Measurements from ENCODE around the gene MPHOSPH8.

Gene MPHOSPH8, protein sequence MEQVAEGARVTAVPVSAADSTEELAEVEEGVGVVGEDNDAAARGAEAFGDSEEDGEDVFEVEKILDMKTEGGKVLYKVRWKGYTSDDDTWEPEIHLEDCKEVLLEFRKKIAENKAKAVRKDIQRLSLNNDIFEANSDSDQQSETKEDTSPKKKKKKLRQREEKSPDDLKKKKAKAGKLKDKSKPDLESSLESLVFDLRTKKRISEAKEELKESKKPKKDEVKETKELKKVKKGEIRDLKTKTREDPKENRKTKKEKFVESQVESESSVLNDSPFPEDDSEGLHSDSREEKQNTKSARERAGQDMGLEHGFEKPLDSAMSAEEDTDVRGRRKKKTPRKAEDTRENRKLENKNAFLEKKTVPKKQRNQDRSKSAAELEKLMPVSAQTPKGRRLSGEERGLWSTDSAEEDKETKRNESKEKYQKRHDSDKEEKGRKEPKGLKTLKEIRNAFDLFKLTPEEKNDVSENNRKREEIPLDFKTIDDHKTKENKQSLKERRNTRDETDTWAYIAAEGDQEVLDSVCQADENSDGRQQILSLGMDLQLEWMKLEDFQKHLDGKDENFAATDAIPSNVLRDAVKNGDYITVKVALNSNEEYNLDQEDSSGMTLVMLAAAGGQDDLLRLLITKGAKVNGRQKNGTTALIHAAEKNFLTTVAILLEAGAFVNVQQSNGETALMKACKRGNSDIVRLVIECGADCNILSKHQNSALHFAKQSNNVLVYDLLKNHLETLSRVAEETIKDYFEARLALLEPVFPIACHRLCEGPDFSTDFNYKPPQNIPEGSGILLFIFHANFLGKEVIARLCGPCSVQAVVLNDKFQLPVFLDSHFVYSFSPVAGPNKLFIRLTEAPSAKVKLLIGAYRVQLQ

GRCh38 chr13:19633479-19634255 is at the start of gene MPHOSPH8:
Gene MPHOSPH8 (plus strand): TSS chr13:19633659. CDS start chr13:19633749, 90 bp downstream.
- DNase-seq, result peak; percentile 95

DNA sequence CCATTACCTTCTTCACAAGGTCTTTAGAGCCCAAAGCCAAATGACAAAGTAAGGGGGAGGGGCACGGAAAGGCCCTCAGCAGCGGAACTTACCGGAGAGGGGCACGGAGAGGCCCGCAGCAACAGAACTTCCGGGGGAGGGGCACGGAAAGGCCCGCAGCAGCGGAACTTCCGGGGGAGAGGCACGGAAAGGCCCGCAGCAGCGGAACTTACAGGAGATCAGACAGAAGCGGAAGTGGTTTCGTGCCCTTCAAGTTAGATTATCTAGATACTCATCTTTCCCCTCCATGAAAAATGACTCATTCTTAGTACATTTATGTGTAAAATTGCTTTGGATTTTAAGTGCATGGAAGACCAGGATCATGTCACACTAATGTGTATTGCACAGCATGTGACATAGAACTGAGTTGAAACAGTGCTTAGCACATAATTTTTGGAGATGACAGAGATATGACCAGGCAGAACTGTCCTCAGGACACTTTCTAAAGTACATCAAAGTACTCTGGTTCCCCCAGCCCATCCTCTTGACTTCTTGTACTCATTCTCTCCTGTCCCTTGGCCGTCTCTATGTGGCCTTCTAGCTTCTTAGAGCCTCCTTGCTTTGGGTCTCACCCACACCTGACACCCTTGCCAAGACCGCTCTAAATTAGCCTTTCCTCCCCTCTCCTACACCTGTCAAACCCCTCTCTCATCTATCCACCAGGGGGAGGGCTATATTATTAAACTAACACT is 46.4 kb upstream of the MPHOSPH8 start:
- DNase-seq, result peak; percentile 44

DNA sequence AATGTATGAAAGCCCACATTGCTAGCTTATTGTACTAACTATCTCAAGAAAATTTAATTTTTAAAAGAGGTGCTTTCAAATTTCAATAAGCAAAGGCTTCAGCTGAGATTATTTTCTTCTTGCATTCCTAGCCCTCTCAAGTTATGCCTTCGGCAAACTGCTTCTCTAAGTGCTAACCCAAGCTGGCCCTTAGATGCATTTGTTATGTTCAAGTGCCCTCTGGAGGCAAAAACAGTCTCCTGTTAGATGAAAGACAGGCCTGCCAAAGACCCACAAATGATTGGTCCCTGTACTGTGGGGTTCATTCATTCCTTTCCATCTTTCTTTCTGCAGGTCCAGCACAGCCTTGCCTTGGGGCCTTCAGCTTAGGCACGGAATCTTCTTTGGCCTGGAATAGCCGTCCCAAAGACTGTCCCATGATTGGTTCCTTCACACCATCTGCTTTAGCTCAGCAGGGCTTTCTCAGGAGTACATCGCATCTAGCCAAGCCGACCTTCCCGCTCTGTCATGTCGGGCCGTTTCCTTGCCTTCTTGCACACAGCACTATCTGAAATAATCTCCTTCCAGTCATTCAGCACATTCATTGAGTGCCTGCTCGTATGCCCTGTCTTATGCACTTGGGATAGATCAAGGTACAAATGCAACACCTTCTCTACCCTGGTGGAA is 45.7 kb upstream of the MPHOSPH8 start:
- peak; percentile 40 for DNase-seq

GRCh38 chr13:19589312-19589711 is 44.1 kb upstream of the MPHOSPH8 start:
- DNase-seq, result no peak

DNA sequence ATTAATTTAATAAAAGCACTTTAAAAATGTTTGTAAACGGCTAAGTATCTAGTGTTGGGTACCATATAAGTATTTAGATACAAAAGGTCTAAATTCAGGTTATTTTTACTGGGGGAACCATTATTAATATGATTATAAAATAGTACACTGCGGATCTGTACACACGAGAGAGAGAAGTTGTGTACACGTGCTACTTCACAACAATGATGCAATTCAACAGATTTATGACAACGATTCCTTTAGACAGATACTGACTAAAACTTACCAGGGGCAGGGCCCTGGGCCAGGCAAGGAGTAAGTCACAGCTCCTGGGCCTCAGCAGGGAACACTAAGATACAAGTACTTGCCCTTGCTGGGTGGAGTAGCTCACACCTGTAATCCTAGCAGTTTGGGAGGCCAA is 43.0 kb upstream of the MPHOSPH8 start:
- DNase-seq, result no peak

GRCh38 chr13:19591864-19592263 is 41.6 kb upstream of the MPHOSPH8 start:
- DNase-seq, result no peak

GRCh38 chr13:19592657-19593180 is 40.7 kb upstream of the MPHOSPH8 start:
- DNase-seq, result no peak

DNA sequence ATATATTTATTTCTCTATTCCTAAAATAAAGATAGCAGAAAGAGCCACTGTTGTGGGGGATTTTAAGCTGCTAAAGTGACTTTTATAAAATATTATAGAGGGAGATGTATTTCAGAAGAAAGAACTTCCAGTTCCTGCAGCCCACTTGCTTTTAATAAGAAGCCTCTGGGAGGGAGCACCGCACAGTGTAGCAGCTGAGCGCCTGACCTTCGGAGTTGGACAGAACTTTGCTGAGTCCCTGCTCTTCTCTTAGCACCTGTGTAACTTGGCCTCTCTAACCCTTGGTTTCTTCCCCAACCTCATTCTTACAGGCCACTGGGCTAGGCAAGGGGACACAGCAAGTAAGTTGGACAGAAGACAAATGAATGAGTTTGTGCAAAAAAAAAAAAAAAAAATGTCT is 37.4 kb upstream of the MPHOSPH8 start:
- no peak for DNase-seq

DNA sequence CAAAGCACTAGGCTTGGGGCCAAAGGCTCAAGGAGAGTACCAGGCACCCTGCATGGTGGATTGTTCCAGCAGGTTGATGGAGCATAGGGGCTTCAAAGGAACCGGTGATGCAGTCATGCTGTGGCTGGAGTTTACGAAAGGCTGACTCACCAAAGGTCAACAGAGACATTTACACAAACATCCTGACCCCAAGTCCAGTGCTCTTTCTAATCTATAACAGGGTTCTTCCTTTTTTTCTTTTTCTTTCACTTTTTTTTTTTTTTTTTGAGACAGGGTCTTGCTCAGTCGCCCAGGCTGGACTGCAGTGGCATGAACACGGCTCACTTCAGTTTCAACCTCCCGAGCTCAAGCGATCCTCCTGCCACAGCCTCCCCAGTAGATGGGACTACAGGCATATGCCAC is 36.5 kb upstream of the MPHOSPH8 start:
- DNase-seq, result no peak

DNA sequence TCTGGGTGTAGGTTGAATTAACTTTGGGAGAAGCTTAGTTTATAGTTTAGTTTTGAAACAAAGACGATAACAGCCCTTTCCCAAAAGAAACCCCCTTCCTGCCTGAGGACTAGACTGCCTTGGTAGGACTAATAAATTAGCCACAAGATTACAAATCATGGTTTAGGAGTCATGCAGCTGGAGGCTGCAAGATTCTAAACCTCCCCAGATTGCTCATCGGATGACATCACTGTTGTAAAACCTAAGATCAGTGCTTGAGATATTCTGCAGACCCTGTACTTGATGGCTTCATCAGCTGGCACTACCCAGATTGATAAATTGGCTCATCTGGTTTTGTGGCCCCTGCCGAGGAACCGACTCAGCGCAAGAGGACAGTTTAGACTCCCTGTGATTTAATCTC is 35.9 kb upstream of the MPHOSPH8 start:
- peak; percentile 64 for DNase-seq

DNA sequence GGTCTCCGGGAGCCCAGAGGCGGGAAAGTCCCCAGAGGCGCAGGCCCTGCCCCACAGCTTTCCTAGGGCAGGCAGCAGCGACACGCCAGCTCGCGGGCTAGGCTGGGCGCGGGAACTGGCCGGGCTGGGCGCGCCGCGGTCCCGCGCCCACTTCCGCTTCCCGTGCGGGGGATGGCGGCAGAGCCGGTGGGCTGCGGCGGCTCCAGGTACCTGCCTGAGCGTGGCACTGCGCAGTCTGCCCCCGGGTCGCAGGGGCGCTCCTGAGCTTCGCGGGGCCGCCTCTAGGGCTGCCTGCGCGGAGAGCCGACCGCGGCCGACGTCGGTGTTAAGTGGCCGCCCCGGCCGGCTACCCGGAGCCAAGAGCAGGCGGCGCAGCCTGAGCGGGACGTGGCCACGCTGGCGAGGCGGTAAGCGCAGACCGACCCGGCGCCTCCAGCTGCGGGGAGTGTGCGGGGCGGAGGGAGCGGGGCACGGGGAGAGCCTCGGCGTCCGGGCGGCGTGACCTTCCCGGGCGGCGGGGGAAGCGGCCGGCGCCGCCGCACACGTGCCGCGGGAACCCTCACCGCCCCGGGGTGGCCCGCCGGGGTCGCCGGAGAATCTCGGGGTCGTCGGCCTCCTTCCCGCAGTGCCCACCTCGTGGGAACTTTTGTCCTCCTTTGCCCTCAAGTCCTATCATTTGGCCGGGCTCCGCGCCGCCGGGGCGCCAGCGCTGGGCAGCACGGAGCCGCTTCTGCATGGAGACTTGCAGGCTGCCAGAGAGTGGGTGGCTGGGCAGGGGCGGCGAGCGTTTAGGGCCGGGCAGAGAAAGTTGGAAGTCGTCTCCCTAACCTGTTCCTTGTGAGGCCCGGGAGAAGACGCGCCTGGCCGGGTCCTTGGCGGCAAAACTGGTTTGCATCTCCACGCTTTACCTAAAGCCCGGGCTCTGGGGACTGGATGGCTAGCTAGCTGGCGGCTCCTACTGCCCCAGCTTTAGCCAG is 31.4 kb upstream of the MPHOSPH8 start:
- peak; percentile 33 for DNase-seq

- no peak for DNase-seq
These were observed 29.2 kb upstream of the MPHOSPH8 start for GRCh38 chr13:19604306-19604705.

- DNase-seq, result peak; percentile 74
These were observed 28.1 kb upstream of the MPHOSPH8 start for GRCh38 chr13:19605161-19605955.

DNA sequence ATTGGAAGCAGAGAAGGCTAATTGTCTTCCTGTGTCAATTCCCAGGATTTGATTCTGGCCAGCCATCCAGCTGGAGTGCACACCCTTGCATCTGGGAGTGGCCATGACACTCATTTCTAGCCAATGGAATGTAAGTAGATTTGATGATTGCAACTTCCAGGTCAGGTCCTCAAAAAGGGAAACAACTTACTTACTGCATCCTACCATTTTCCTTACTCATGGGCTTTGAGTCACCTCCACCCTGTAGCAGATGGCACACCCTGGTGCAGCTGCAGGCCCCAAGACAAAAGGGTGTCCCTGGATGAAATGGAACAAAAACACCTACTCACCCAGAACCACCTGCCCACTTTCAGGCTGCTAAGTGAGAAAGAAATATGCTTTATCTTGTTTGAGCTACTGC is 27.3 kb upstream of the MPHOSPH8 start:
- no peak for DNase-seq

DNA sequence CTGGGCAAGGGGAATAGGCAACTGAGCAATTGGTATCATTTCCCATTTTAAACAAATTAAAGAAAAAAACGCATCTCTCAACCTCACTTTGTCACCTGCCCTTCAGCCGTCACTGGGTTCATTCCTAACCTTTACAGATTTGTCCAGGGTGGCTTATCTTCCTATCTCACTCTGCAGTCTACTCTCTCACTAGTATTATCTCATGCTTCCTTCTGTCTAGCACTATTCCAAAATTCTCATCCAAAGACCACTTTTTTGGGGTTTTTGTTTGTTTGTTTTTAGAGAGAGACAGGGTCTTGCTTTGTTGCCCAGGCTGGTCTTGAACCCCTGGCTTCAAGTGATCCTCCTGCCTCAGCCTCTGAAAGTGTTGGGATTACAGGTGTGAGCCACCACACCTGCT is 26.7 kb upstream of the MPHOSPH8 start:
- no peak for DNase-seq

DNA sequence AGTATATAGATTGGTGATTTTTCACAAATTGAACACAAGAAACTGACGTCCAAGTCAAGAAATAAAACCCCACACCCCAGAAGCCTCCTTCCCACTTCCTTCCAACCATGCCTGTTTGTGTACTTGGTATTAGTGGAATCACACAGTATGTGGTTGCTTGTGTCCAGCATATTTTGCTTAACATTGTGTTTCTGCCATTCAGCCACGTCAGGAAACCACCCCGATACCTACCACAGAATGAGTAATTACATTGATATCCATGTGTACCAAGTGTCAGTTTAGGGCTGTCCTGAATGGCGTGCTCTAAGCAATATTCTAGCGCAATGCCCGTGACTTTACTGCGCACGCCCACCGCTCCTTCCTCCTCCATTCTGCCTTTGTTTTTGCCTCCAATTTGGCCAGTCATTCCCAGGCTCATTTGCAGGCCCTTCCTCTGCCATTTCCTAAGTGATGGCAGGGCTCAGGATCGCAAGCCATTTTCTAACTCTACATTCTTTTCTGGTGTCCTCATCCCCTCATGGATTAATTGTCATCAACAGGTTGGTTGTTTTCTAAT is 25.9 kb upstream of the MPHOSPH8 start:
- DNase-seq, result no peak

DNA sequence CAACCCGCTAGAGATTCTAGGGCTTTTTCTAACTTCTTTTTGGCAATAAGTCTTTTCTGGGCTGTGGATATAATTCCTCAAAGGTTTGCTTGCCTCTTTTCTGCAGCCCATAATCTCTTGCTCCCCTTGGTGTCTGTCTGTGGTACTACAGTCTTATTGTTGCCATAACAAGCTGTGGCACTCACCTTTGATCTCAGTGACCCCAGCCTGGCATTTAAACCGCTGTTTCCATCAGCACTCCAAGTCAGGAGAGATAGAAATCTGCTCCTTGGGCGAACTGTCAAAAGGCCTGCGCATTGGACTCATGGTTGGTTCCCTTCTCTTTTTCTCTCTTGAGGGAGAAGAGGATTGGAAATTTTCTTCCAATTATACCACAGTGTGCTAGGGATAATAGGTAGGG is 14.5 kb upstream of the MPHOSPH8 start:
- DNase-seq, result peak; percentile 20

DNA sequence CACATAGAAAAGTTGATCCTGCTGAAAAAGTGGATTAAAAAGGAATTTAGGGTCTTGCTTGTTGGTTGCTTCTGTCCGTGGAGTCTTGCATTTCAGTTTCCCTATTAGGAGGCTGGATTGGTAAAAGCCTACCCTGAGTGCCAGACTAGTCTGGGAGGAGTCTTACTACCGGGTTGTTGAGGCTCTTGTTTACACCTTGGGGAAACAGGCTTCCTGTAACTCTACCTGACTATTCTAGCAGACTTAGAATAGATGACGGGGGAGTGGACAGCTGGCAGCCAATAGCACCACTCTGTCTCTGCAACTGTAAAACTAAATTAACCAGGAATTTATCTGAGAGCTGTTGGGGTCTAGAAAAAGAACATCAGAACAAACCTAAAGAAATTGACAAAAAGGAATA is 11.3 kb upstream of the MPHOSPH8 start:
- DNase-seq, result no peak

DNA sequence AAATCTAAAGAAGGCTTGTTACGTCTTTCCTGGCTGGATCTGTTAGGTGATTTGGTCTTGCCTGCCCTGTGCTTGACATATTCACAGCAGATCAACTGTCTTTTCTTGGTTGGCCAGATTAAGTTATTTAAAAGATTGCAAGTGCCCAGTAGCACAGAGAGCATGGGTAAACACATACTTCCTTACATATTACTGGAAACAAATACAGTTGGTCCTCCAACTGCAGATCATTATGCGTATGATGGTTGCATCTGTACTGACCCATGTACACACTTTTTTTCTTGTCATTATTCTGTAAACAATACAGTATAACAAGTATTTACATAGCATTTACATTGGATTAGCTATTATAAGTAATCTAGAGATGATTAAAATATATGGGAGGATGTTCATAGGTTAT is 9.2 kb upstream of the MPHOSPH8 start:
- no peak for DNase-seq

Data from fibroblast of upper back skin (primary cell).